ENCODE results near the gene ATF1.

DNA sequence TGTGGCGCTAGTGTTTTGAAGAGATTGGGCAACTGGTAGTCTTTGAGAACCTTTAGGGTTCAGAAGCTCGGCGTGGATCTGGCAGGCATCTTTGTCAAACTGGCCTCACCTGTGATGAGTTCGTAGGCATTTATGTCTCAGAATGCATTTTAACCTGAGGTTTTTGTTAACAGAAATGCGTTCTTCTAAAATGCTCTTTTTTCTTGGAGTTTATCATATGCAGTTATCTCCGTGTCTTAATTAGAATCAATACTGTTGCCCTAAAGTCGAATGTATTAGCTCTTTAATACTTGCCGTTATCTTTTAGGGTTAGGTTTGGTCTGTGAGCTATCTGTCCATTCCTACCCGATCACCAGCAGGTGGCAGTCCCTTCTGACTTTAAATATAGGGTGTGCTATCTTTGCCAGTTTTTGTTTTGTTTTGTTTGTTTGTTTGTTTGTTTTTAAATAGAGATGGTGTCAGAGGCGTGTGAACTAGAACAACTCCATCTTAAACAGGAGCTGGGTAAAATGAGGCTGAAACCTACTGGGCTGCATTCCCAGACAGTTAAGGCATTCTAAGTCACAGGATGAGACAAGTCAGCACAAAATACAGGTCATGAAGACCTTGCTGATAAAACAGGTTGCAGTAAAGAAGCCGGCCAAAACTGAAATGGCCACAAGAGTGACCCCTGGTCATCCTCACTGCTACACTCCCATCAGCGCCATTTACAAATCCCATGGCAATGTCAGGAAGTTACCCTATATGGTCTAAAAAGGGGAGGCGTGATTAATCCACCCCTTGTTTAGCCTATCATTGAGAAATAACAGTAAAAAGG is 1.4 kb downstream of the ATF1 start:
- TF ChIP-seq, protein P1, sequence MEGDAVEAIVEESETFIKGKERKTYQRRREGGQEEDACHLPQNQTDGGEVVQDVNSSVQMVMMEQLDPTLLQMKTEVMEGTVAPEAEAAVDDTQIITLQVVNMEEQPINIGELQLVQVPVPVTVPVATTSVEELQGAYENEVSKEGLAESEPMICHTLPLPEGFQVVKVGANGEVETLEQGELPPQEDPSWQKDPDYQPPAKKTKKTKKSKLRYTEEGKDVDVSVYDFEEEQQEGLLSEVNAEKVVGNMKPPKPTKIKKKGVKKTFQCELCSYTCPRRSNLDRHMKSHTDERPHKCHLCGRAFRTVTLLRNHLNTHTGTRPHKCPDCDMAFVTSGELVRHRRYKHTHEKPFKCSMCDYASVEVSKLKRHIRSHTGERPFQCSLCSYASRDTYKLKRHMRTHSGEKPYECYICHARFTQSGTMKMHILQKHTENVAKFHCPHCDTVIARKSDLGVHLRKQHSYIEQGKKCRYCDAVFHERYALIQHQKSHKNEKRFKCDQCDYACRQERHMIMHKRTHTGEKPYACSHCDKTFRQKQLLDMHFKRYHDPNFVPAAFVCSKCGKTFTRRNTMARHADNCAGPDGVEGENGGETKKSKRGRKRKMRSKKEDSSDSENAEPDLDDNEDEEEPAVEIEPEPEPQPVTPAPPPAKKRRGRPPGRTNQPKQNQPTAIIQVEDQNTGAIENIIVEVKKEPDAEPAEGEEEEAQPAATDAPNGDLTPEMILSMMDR (IDR thresholded peaks at IDR 0.05; ENCODE audit: low read depth, low read length), result peak; percentile 71
- no peak for TF ChIP-seq EZH2phosphoT487 (IDR thresholded peaks at IDR 0.05; ENCODE audit: low read depth)
